Measurements from ENCODE around the gene ST3GAL3. TPM values are rescaled to one million over a fixed set of nuclear protein-coding genes. Genes with fewer than 3 reads are reported as not detected.

ST3GAL3 gene
- total RNA-seq, 1 experiment from 2014 or later: 26.8 TPM

- CTCF ChIA-PET: no interaction called here
- BruUV-seq (replicated peaks): no TSS peak
Measured at GRCh38 chr1:43844114-43844513, 136.8 kb downstream of the ST3GAL3 start.

GRCh38 chr1:43847290-43847689 lies 140.0 kb downstream of the ST3GAL3 start:
- peaks cover 5% of the 10 kb centered on the region for H3K9me3 ChIP-seq (ENCODE audit: low read depth, low read length, poor library complexity, severe bottlenecking)
- H3K36me3 ChIP-seq (ENCODE audit: insufficient read depth, low read length, poor library complexity, severe bottlenecking): peaks cover 8% of the 10 kb centered on the region
- H3K4me1 ChIP-seq (ENCODE audit: insufficient read depth, low read length, poor library complexity, severe bottlenecking): peaks cover 19% of the 10 kb centered on the region
- H3K4me3 ChIP-seq (ENCODE audit: low read depth, low read length, poor library complexity, severe bottlenecking): no peak overlapping the region
- TF ChIP-seq CTCF (conservative IDR thresholded peaks at IDR 0.05; ENCODE audit: low read depth, low read length) (no peak), EZH2 (IDR thresholded peaks at IDR 0.05; ENCODE audit: borderline replicate concordance, low read depth, low read length, poor library complexity, severe bottlenecking) (no peak)
- no peak for DNase-seq (ENCODE audit: low spot score)
- ChIA-PET CTCF (no interaction called here), POLR2A (ENCODE audit: low non-redundant PET) (no interaction called here)
- no TSS peak for BruUV-seq (replicated peaks)
- H3K27ac ChIP-seq (ENCODE audit: low read depth, low read length, poor library complexity, severe bottlenecking): no peak overlapping the region
- intact Hi-C loops (cut with micrococcal nuclease; ENCODE audit: unreplicated experiment): no loop called here
- H3K27me3 ChIP-seq (replicated peaks; ENCODE audit: insufficient read depth, low read depth, low read length, poor library complexity): no peaks in the 10 kb centered on the region

More at GRCh38 chr1:43844114-43844513, 136.8 kb downstream of the ST3GAL3 start:
- no peaks in the 10 kb centered on the region for H3K27me3 ChIP-seq (replicated peaks; ENCODE audit: insufficient read depth, low read depth, low read length, poor library complexity)
- no peak for TF ChIP-seq CTCF (conservative IDR thresholded peaks at IDR 0.05; ENCODE audit: low read depth, low read length)
- no peak for TF ChIP-seq EZH2 (IDR thresholded peaks at IDR 0.05; ENCODE audit: borderline replicate concordance, low read depth, low read length, poor library complexity, severe bottlenecking)
- peaks cover 21% of the 10 kb centered on the region for H3K36me3 ChIP-seq (ENCODE audit: insufficient read depth, low read length, poor library complexity, severe bottlenecking)
- POLR2A ChIA-PET (ENCODE audit: low non-redundant PET): no interaction called here
- no peak for DNase-seq (ENCODE audit: low spot score)
- H3K9me3 ChIP-seq (ENCODE audit: low read depth, low read length, poor library complexity, severe bottlenecking): peaks cover 5% of the 10 kb centered on the region
- peaks cover 6% of the 10 kb centered on the region for H3K4me1 ChIP-seq (ENCODE audit: insufficient read depth, low read length, poor library complexity, severe bottlenecking)
- H3K4me3 ChIP-seq (ENCODE audit: low read depth, low read length, poor library complexity, severe bottlenecking): no peak overlapping the region
- intact Hi-C loops (cut with micrococcal nuclease; ENCODE audit: unreplicated experiment): no loop called here
- H3K27ac ChIP-seq (ENCODE audit: low read depth, low read length, poor library complexity, severe bottlenecking): no peak overlapping the region

DNA sequence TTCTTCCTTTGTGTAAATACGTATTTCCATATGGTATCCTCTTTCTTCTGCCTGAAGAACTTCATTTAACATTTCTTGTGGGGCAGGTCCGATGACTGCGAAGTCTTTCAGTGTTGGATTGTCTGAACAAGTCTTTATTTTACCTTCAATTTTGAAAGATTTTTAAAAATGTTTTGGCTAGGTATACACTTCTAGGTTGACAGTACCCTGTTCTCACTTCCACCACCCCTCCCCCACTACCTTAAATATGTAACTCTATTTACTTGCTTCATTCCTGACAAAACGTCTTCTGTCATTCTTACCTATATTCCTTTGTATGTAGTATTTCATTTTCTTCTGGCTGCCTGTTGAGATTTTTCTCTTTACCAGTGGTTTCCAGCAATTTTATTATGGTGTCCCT lies 140.5 kb downstream of the ST3GAL3 start:
- no peak overlapping the region for H3K27ac ChIP-seq (ENCODE audit: low read depth, low read length, poor library complexity, severe bottlenecking)
- ChIA-PET CTCF (no interaction called here), POLR2A (ENCODE audit: low non-redundant PET) (no interaction called here)
- H3K4me1 ChIP-seq (ENCODE audit: insufficient read depth, low read length, poor library complexity, severe bottlenecking): peaks cover 25% of the 10 kb centered on the region
- intact Hi-C loops (cut with micrococcal nuclease; ENCODE audit: unreplicated experiment): no loop called here
- peaks cover 2% of the 10 kb centered on the region for H3K36me3 ChIP-seq (ENCODE audit: insufficient read depth, low read length, poor library complexity, severe bottlenecking)
- no TSS peak for BruUV-seq (replicated peaks)
- peaks cover 2% of the 10 kb centered on the region for H3K9me3 ChIP-seq (ENCODE audit: low read depth, low read length, poor library complexity, severe bottlenecking)
- no peak for TF ChIP-seq EZH2 (IDR thresholded peaks at IDR 0.05; ENCODE audit: borderline replicate concordance, low read depth, low read length, poor library complexity, severe bottlenecking)
- no peak for TF ChIP-seq CTCF (conservative IDR thresholded peaks at IDR 0.05; ENCODE audit: low read depth, low read length)
- no peak for DNase-seq (ENCODE audit: low spot score)
- H3K27me3 ChIP-seq (replicated peaks; ENCODE audit: insufficient read depth, low read depth, low read length, poor library complexity): no peaks in the 10 kb centered on the region
- H3K4me3 ChIP-seq (ENCODE audit: low read depth, low read length, poor library complexity, severe bottlenecking): no peak overlapping the region

Data from A673 (cell line).